Ovary (tissue), 3 donors: ENCODE data around the gene CNGA4.

Experiments
- EP300 ChIP-seq: sonication (generic); formaldehyde crosslinking; IDR thresholded peaks from one replicate; pipeline ENCODE4 v1.6.1; 2017; ENCODE audit warnings: antibody characterized with exemption
- POLR2A ChIP-seq: fragments of 450-650 bp; IDR thresholded peaks from one replicate; pipeline ENCODE4 v1.6.1; 2017; ENCODE audit warnings: antibody characterized with exemption, mild to moderate bottlenecking, moderate library complexity
- TF ChIP-seq, protein P1 (sequence below), 3 donors: fragments of 450-650 bp in 2 of 3; fragments of 200-600 bp in 1 of 3; IDR thresholded peaks; one replicate each; pipeline versions ENCODE4 v1.5.1 to v1.8.0; 2016 to 2022; ENCODE audit warnings: antibody characterized with exemption in 3 of 3, mild to moderate bottlenecking in 1 of 3
- donor health status: DM: no; HTN: no; CAD: no.

DNA sequence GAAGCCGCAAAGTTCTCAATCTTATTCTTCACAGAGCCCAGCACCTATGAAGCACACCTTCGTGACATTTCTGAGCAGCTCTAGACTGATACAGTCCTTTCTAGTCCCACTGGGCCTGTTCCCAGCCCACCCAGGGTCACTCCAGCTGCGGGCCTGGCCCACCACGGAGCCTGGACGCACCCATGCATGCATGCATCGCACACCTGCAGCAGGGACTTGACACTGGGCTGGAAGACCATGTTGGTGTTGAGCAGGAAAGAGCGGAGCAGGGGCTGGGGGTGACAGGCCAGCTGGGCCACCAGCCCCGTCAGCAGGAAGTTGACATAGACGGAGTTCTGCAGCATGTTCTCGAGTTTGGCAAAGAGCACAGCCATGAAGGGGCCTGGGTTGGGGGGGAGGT is 24.4 kb upstream of the CNGA4 start:
- TF ChIP-seq, protein P1, sequence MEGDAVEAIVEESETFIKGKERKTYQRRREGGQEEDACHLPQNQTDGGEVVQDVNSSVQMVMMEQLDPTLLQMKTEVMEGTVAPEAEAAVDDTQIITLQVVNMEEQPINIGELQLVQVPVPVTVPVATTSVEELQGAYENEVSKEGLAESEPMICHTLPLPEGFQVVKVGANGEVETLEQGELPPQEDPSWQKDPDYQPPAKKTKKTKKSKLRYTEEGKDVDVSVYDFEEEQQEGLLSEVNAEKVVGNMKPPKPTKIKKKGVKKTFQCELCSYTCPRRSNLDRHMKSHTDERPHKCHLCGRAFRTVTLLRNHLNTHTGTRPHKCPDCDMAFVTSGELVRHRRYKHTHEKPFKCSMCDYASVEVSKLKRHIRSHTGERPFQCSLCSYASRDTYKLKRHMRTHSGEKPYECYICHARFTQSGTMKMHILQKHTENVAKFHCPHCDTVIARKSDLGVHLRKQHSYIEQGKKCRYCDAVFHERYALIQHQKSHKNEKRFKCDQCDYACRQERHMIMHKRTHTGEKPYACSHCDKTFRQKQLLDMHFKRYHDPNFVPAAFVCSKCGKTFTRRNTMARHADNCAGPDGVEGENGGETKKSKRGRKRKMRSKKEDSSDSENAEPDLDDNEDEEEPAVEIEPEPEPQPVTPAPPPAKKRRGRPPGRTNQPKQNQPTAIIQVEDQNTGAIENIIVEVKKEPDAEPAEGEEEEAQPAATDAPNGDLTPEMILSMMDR (IDR thresholded peaks at IDR 0.05) = no peak
- TF ChIP-seq POLR2A (no peak), EP300 (no peak)
